K562 (cell line): ENCODE data around the gene PPM1F. TPM values are rescaled to one million over a fixed set of nuclear protein-coding genes. Genes with fewer than 3 reads are reported as not detected.

ENCODE experiments used
- ATAC-seq: fragments of 200-7000 bp; cut with Tn5 transposase; 3 replicates; pipeline ENCODE4 v1.9.1; 2020; ENCODE audit warnings: moderate library complexity
- BruUV-seq: library from RNA; stranded (reverse); fragments of 400-500 nt; replicated peaks from 2 replicates; lab custom pipeline; 2021; lab: Mats Ljungman, UMichigan
- CTCF ChIA-PET: fragments of 300-600 bp; formaldehyde crosslinking; extraction: SDS; loops from one replicate; lab custom pipeline; 2021; ENCODE audit warnings: low intra/inter-chr PET ratio; lab: Yijun Ruan, JAX
- POLR2A ChIA-PET: fragments of 300-600, 350-650 bp; sonication (Branson Sonifier 250); formaldehyde crosslinking; extraction: SDS; loops from one replicate; lab custom pipeline; 2021; ENCODE audit warnings: antibody characterized with exemption, inconsistent platforms; lab: Yijun Ruan, JAX
- DNase-seq, 4 experiments: peaks; one replicate each; pipeline versions ENCODE4 v3.0.0 to v3.0.0-alpha.2; 2011 to 2018; ENCODE audit warnings: low spot score in 3 of 4, mixed read lengths in 3 of 4; ENCODE audit errors: extremely low read depth in 1 of 4
- FAIRE-seq: peaks from 2 replicates; lab custom pipeline; 2011; peaks lifted over from hg19 to GRCh38; lab: Jason Lieb, UNC
- H2AFZ ChIP-seq: 2 replicates; pipeline ENCODE4 v1.6.0; 2011; ENCODE audit warnings: low read depth, low read length, control low read depth, inconsistent platforms
- H3K27ac ChIP-seq: fragments of 200-600 bp; 3 replicates; pipeline ENCODE4 v1.8.0; 2011; ENCODE audit warnings: low read depth, mild to moderate bottlenecking, control low read depth, inconsistent platforms, low read length, moderate library complexity, mixed read lengths; ENCODE audit errors: extremely low read depth
- H3K27me3 ChIP-seq, 2 experiments: fragments of 300-600 bp in 1 of 2; 2 replicates in 1 of 2; 3 replicates in 1 of 2; pipeline versions ENCODE4 v1.6.0 to v1.8.0; 2011; ENCODE audit warnings: inconsistent platforms in 2 of 2, low read length in 2 of 2, mild to moderate bottlenecking in 1 of 2, mixed read lengths in 1 of 2, moderate library complexity in 1 of 2; ENCODE audit not compliant: control insufficient read depth in 2 of 2, insufficient read depth in 2 of 2
- H3K36me3 ChIP-seq: fragments of 300-600 bp; 3 replicates; pipeline ENCODE4 v1.8.0; 2011; ENCODE audit warnings: mild to moderate bottlenecking, low read length, inconsistent platforms; ENCODE audit not compliant: control insufficient read depth, insufficient read depth
- H3K4me1 ChIP-seq, 2 experiments: fragments of 200-600 bp in 1 of 2; replicated peaks in 1 of 2; 2 replicates in 1 of 2; 3 replicates in 1 of 2; pipeline versions ENCODE4 v1.5.1 to v1.8.0; 2011; ENCODE audit warnings: inconsistent platforms in 2 of 2, low read length in 2 of 2, mild to moderate bottlenecking in 1 of 2, mixed read lengths in 1 of 2, moderate library complexity in 1 of 2; ENCODE audit not compliant: control insufficient read depth in 2 of 2, insufficient read depth in 2 of 2
- H3K4me2 ChIP-seq: 2 replicates; pipeline ENCODE4 v1.6.1; 2011; ENCODE audit warnings: low read length, control low read depth, inconsistent platforms, mixed read lengths; ENCODE audit not compliant: insufficient read depth
- H3K4me3 ChIP-seq: fragments of 200-600 bp; sonication (generic), shearing (Covaris generic); 2 replicates; pipeline ENCODE4 v1.5.1; 2016; ENCODE audit warnings: control low read depth, inconsistent platforms
- H3K79me2 ChIP-seq: fragments of 200-600 bp; 3 replicates; pipeline ENCODE4 v1.8.0; 2011; ENCODE audit warnings: low read length, inconsistent platforms; ENCODE audit not compliant: control insufficient read depth, insufficient read depth
- H3K9ac ChIP-seq, 2 experiments: 2 replicates each; pipeline versions ENCODE4 v1.6.0 to v1.6.1; 2011; ENCODE audit warnings: low read depth in 2 of 2, low read length in 2 of 2, control low read depth in 1 of 2, inconsistent platforms in 1 of 2, mild to moderate bottlenecking in 1 of 2, mixed read lengths in 1 of 2; ENCODE audit not compliant: insufficient read depth in 1 of 2
- H3K9me1 ChIP-seq: one replicate; pipeline ENCODE4 v1.6.0; 2011; ENCODE audit warnings: inconsistent platforms, mild to moderate bottlenecking, low read length, moderate library complexity; ENCODE audit not compliant: control insufficient read depth, insufficient read depth
- H3K9me3 ChIP-seq: replicated peaks from 2 replicates; pipeline ENCODE4 v1.5.1; 2011; ENCODE audit warnings: low read depth, low read length, inconsistent platforms; ENCODE audit not compliant: control insufficient read depth, insufficient read depth
- H4K20me1 ChIP-seq: replicated peaks from 2 replicates; pipeline ENCODE4 v1.6.1; 2011; ENCODE audit warnings: low read length, inconsistent platforms, mixed read lengths; ENCODE audit not compliant: control insufficient read depth, insufficient read depth
- ARID2 ChIP-seq: fragments of 450-650 bp; IDR thresholded peaks from 2 replicates; pipeline ENCODE4 v1.6.1; 2017; ENCODE audit warnings: antibody characterized with exemption, mild to moderate bottlenecking
- BRCA1 ChIP-seq, 2 experiments: fragments of 450-650 bp in 1 of 2; sonication (generic) in 1 of 2; formaldehyde crosslinking in 1 of 2; IDR thresholded peaks; 2 replicates each; pipeline versions ENCODE4 v1.5.0 to v1.6.1; 2017 to 2020; ENCODE audit warnings: mild to moderate bottlenecking in 1 of 2, missing genetic modification reagents in 1 of 2
- CLOCK ChIP-seq: fragments of 250-450 bp; sonication (Bioruptor Pico); IDR thresholded peaks from 2 replicates; pipeline ENCODE4 v1.4.0; 2020; ENCODE audit warnings: mild to moderate bottlenecking, moderate library complexity, borderline replicate concordance
- DEAF1 ChIP-seq: fragments of 450-650 bp; formaldehyde crosslinking; IDR thresholded peaks from 2 replicates; pipeline ENCODE4 v1.4.0; 2020; ENCODE audit warnings: mild to moderate bottlenecking, moderate library complexity
- IRF2 ChIP-seq: sonication (generic); formaldehyde crosslinking; IDR thresholded peaks from 2 replicates; pipeline ENCODE4 v1.8.1; 2022; ENCODE audit warnings: mild to moderate bottlenecking, missing genetic modification reagents
- MCM2 ChIP-seq: fragments of 450-650 bp; IDR thresholded peaks from 2 replicates; pipeline ENCODE4 v1.6.1; 2017; ENCODE audit warnings: low read depth, mild to moderate bottlenecking
- MYC ChIP-seq, 2 experiments: fragments of 250-450 bp in 1 of 2; sonication (Bioruptor Pico) in 1 of 2; IDR thresholded peaks; 2 replicates each; pipeline versions ENCODE4 v1.5.1 to v1.6.1; 2012 to 2021; ENCODE audit warnings: low read depth in 2 of 2, borderline replicate concordance in 1 of 2, improper control_type of control experiment in 1 of 2, low read length in 1 of 2, mild to moderate bottlenecking in 1 of 2, moderate library complexity in 1 of 2
- NFIX ChIP-seq: fragments of 250-450 bp; sonication (Bioruptor Pico); IDR thresholded peaks from 2 replicates; pipeline ENCODE4 v1.4.0; 2020; ENCODE audit warnings: low read depth, mild to moderate bottlenecking, moderate library complexity
- PRMT5 ChIP-seq: sonication (generic); formaldehyde crosslinking; IDR thresholded peaks from 2 replicates; pipeline ENCODE4 v1.5.0; 2020; ENCODE audit warnings: missing genetic modification reagents
- THRB ChIP-seq: fragments of 450-650 bp; formaldehyde crosslinking; conservative IDR thresholded peaks from 2 replicates; pipeline ENCODE4 v1.4.0; 2022; ENCODE audit warnings: mild to moderate bottlenecking, missing genetic modification characterization
- ZNF124 ChIP-seq: sonication (generic); formaldehyde crosslinking; IDR thresholded peaks from 2 replicates; pipeline ENCODE4 v1.8.1; 2022; ENCODE audit warnings: missing genetic modification reagents
- ZNF518B ChIP-seq: fragments of 250-450 bp; sonication (Bioruptor Pico); IDR thresholded peaks from 2 replicates; pipeline ENCODE4 v1.5.0; 2021; ENCODE audit warnings: mild to moderate bottlenecking, moderate library complexity
- ZNF57 ChIP-seq: fragments of 450-650 bp; formaldehyde crosslinking; IDR thresholded peaks from 2 replicates; pipeline ENCODE4 v1.4.0; 2020; ENCODE audit warnings: mild to moderate bottlenecking, moderate library complexity
- WGBS: fragments of 100-300 bp; shearing (Covaris generic); methylation state at CpG from one replicate; pipeline ENCODE4 v1.1.6; 2016; ENCODE audit warnings: low coverage, mixed read lengths; ENCODE audit not compliant: insufficient coverage; ENCODE audit errors: missing lambda C conversion rate; 5-methylcytosine and 5-hydroxymethylcytosine counted together
- in situ Hi-C: fragments of 300-500 bp; cut with MboI; formaldehyde crosslinking; loops from 4 replicates; pipeline ENCODE4 v1.15.0; 2018; ENCODE audit warnings: inconsistent platforms, mixed read lengths
- intact Hi-C: fragments of 100-400 bp; cut with micrococcal nuclease; formaldehyde crosslinking; loops from 2 replicates; pipeline ENCODE4 v1.14.2; 2022
- polyA plus RNA-seq, 8 experiments: library from polyadenylated mRNA; depleted of rRNA in 4 of 8; stranded (reverse) in 5 of 8; unstranded in 3 of 8; fragments of >200 nt; fragmentation: Nextera tagmentation in 2 of 8; fragmentation: Illumina TruSeq in 1 of 8; extraction: Ambion mirVana in 2 of 8; extraction: Trizol in 1 of 8; gene quantifications; 2 replicates each; pipeline versions ENCODE4 v1.2.1 to v1.2.3, GENCODE V29; 2011 to 2014; ENCODE audit warnings: inconsistent platforms in 1 of 8, missing spikeins in 1 of 8
- total RNA-seq, 7 experiments: library from RNA; depleted of rRNA in 6 of 7; stranded (reverse); fragments of >200 nt in 6 of 7; fragmentation: Illumina TruSeq in 2 of 7; extraction: Trizol in 2 of 7; gene quantifications; 2 replicates each; pipeline versions ENCODE4 v1.2.1 to v1.2.3, GENCODE V29; 2011 to 2021; ENCODE audit warnings: low replicate concordance in 1 of 7

PPM1F gene
- total and polyA plus RNA-seq, 9 of the 15 experiments (the other 6 are each of a cell fraction or from before 2014, with no cell fraction given), result 2.1 to 159 (median 64.0) TPM

- no peak for FAIRE-seq
- intact Hi-C loops (no loop called here), in situ Hi-C loops (no loop called here)
- Histone ChIP-seq H3K9ac (peak overlapping the region in 1 of 2 experiments; percentile 80; a peak in 2 of 4 replicates), H3K36me3 (no peaks in the 10 kb centered on the region), H3K4me3 (no peak overlapping the region), H3K79me2 (no peaks in the 10 kb centered on the region), H3K9me1 (no peaks in the 10 kb centered on the region), H3K9me3 (no peaks in the 10 kb centered on the region), H3K27ac (no peak overlapping the region), H3K4me2 (no peak overlapping the region), H2AFZ (no peak overlapping the region), H3K27me3 (no peaks in the 10 kb centered on the region), H4K20me1 (peaks cover 32% of the 10 kb centered on the region), H3K4me1 (peaks cover 0 to 44% of the 10 kb centered on the region in 2 experiments; a peak in 3 of 5 replicates)
- 77% methylated on average over 6 of the region's 6 CpGs for WGBS
- POLR2A ChIA-PET, result interaction anchor here (0.6 to 49.7 kb wide), 10 partner anchors 2 to 641 kb away, joined by 3 to 1041 read pairs (median 4); partner anchors contain the start of genes PPM1F and PRAME
- DNase-seq, result no peak
- CTCF ChIA-PET, result no interaction called here
- no TSS peak for BruUV-seq
- no peak for ATAC-seq
- TF ChIP-seq ARID2, result no peak
- TF ChIP-seq IRF2 (CRISPR knock-in tag), result 0 out of 2 replicates have a peak, but pooled peaks have one; percentile 62
- no peak for TF ChIP-seq ZNF518B
- TF ChIP-seq BRCA1 (IDR thresholded peaks at IDR 0.05), result no peak
- TF ChIP-seq BRCA1 (CRISPR knock-in tag; IDR thresholded peaks at IDR 0.05), result 0 out of 2 replicates have a peak, but pooled peaks have one; percentile 85
- 0 out of 2 replicates have a peak, but pooled peaks have one; percentile 62 for TF ChIP-seq ZNF124 (CRISPR knock-in tag)
- TF ChIP-seq NFIX, result no peak
- TF ChIP-seq PRMT5, result 0 out of 2 replicates have a peak, but pooled peaks have one; percentile 15
- no peak for TF ChIP-seq MCM2
- no peak for TF ChIP-seq MYC (IDR thresholded peaks at IDR 0.05; ENCODE audit: low read depth, low read length)
- 0 out of 2 replicates have a peak, but pooled peaks have one; percentile 31 for TF ChIP-seq MYC (CRISPR knock-in tag; IDR thresholded peaks at IDR 0.05; ENCODE audit: borderline replicate concordance, low read depth)
- TF ChIP-seq CLOCK, result no peak
- no peak for TF ChIP-seq THRB
- TF ChIP-seq DEAF1 (CRISPR knock-in tag), result no peak
- no peak for TF ChIP-seq ZNF57 (CRISPR knock-in tag)
Measured at GRCh38 chr22:21917959-21918261, 34.7 kb downstream of the PPM1F start.
